22Rv1 (cell line): ENCODE data around the gene ANXA3.

ENCODE experiments used
- H3K27ac ChIP-seq: fragments of 450-650 bp; 2 replicates; pipeline ENCODE4 v1.5.1; 2017
- CTCF ChIP-seq: fragments of 450-650 bp; IDR thresholded peaks from 2 replicates; pipeline ENCODE4 v1.5.1; 2017; ENCODE audit warnings: mild to moderate bottlenecking
- ZFX ChIP-seq: fragments of 450-650 bp; IDR thresholded peaks from 2 replicates; pipeline ENCODE4 v1.6.1; 2017; ENCODE audit warnings: antibody characterized with exemption, borderline replicate concordance

Gene ANXA3

GRCh38 chr4:78527555-78527954, 24.0 kb upstream of the ANXA3 start:
- TF ChIP-seq CTCF: no peak

GRCh38 chr4:78528327-78528726, 23.2 kb upstream of the ANXA3 start:
- TF ChIP-seq CTCF: no peak
- TF ChIP-seq ZFX: no peak
- no peak overlapping the region for H3K27ac ChIP-seq

More at GRCh38 chr4:78527555-78527954, 24.0 kb upstream of the ANXA3 start:
- no peak overlapping the region for H3K27ac ChIP-seq

GRCh38 chr4:78529569-78530209, 21.9 kb upstream of the ANXA3 start:
- H3K27ac ChIP-seq: no peak overlapping the region
- TF ChIP-seq ZFX: no peak
- TF ChIP-seq CTCF: no peak

GRCh38 chr4:78532046-78532445, 19.5 kb upstream of the ANXA3 start:
- no peak overlapping the region for H3K27ac ChIP-seq
- TF ChIP-seq CTCF: no peak
- TF ChIP-seq ZFX: no peak

GRCh38 chr4:78533854-78534253, 17.7 kb upstream of the ANXA3 start:
- no peak for TF ChIP-seq CTCF
- no peak for TF ChIP-seq ZFX
- no peak overlapping the region for H3K27ac ChIP-seq

- no peak overlapping the region for H3K27ac ChIP-seq
- TF ChIP-seq ZFX (no peak), CTCF (no peak)
Measured at GRCh38 chr4:78534286-78534955, 17.1 kb upstream of the ANXA3 start.

GRCh38 chr4:78542373-78542772, 9.2 kb upstream of the ANXA3 start:
- no peak for TF ChIP-seq ZFX
- H3K27ac ChIP-seq: no peak overlapping the region
